GM21360 (cell line): ENCODE results near the gene DDHD1.
"Not testable (repeated sequence)": the region's sequence is repeated elsewhere in the genome, so short reads cannot be mapped to it uniquely, and the experiment has no call there.

Experiments
- ATAC-seq: cut with Tn5 transposase; IDR thresholded peaks from one replicate; pipeline ENCODE4 v1.9.1; 2021; ENCODE audit warnings: mild to moderate bottlenecking, moderate library complexity; ENCODE audit not compliant: unreplicated experiment

Gene DDHD1

GRCh38 chr14:53109105-53110041 lies 43.8 kb downstream of the DDHD1 start:
- ATAC-seq, result peak; percentile 76

GRCh38 chr14:53108292-53109104 lies 44.6 kb downstream of the DDHD1 start:
- ATAC-seq, result no peak

DNA sequence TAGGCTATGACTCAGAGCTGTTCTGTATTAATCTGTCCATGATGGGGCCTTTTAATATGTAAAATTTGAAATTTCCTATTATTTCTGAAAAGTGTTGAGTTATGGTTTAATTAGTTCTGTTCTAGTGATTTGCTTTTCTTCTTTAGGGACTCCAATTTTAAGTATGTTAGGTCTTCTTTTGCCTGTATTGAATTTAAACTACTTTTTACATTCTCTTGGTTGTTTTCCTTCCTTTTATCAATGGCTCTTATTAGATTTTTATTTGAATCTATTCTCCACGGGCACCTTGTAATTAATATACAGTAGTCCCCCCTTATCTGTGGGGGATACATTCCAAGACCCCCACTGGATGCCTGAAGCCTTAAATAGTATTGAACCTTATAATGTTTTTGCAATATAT lies 46.4 kb downstream of the DDHD1 start:
- ATAC-seq, result no peak

DNA sequence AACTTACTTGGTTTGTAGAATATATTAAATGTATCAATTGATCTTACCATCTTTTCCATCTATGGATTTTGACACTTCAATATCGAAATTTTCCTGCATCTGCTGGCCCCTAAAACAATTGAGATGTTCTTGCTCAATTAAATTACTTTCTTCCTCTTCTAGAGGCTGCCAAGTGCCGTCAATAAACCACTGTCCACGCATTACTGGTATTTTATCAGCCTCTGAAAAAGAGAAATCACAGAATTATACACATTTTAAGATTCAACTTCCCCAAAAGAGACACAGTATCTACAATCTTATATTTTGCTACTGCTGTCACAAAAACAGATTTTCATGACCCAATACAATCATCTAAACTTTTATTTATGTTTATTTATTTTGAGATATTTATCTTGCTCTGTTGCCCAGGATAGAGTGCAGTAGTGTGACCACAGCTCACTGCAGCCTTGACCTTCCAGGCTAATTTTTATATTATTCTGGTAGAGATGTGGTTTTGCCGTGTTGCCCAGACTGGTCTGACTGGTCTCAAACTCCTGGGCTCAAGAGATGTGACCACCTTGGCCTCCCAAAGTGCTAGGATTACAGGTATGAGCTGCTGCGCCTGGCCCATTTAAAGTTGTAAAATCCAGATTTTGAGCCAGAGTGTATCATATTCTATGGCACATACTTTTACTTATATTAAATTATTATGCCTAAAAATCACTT lies 49.3 kb downstream of the DDHD1 start:
- ATAC-seq, result no peak

DNA sequence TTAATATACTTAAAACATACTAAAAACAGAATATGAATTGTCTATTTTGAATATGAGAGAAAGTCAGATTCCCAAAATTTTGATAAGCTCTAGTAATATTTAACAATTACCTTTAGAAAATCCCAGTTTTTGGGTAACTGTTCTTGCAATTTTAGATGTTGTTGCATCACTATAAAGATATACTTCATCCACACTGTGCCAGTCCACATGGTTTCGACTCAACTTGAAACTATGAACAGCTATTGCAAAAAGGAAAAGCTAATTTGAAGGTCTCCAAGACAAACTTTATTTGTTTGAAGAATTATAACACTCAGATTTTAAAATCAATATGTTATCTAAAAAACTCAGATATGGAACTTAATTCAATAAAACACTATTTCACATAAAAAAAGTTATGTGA lies 59.9 kb downstream of the DDHD1 start:
- no peak for ATAC-seq

DNA sequence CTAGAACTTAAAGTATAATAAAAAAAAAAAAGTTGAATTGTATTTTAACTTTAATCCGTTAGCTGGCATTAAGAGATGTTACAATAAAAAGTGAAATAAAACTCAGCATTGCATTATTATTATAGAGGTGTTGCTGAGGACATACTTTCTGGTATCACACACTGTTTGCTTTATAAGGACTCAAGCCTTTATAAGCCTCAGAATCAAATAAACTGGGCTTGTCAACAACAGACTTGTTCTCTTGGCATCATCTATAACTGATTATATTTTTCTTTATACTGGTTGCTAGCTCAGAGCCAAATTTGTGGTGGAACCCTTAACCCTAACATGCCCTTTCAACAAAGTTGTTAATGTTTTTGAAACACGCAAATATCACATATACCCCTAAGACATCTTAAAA lies 62.3 kb downstream of the DDHD1 start:
- no peak for ATAC-seq

DNA sequence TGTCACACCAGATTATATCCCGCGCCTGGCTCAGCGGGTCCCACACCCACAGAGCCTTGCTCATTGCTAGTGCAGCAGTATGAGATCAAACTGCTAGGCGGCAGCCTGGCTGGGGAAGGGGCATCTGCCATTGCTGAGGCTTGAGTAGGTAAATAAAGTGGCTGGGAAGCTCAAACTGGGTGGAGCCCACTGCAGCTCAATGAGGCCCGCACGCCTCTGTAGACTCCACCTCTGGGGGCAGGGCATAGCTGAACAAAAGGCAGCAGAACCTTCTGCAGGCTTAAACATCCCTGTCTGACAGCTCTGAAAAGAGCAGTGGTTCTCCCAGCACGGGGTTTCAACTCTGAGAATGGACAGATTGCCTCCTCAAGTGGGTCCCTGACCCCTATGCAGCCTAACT lies 68.2 kb downstream of the DDHD1 start:
- ATAC-seq, result not testable (repeated sequence)

DNA sequence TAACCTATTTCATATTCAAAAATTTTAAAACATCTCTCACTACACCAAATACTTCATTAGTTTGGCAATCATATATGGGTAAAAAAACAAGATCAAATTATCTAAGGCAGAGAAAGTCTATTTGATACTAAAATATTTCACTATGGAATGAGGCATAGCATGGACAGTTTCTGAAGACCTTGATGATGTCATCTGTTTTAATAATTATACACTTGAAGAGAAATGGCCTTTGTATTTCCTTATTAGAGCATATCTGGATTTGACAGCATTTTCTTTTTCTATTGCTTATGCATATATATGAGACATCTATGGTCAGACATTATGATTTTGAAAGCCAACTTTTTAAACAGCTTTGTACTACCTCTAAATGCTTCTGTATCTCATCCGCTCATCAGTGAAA lies 88.6 kb downstream of the DDHD1 start:
- ATAC-seq, result no peak

GRCh38 chr14:53062856-53063255 lies 90.3 kb downstream of the DDHD1 start:
- no peak for ATAC-seq

DNA sequence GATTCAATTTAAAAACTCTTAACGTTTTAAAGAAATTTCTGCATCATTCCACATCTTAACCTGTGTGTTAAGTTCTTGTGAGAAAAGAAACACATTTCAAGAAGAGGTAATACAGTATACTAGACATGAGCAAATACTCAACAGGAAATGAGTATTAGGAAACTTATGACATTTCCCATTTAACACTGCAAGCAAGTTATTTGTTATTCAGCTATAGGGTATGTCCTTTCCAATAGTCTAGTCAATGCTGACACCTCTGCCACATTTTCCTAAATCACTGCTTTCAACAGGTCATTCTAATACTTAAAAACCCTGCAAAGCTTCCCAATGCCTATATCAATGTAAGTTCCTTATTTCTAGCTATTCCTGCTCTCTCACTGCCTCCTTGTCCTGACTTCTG lies 93.1 kb downstream of the DDHD1 start:
- no peak for ATAC-seq

- no peak for ATAC-seq
These were observed 98.1 kb downstream of the DDHD1 start for GRCh38 chr14:53055003-53055402.

GRCh38 chr14:53054457-53054856 lies 98.7 kb downstream of the DDHD1 start:
- ATAC-seq, result no peak

GRCh38 chr14:53048631-53049030 lies 104.5 kb downstream of the DDHD1 start:
- ATAC-seq, result no peak

- no peak for ATAC-seq
These were observed 105.6 kb downstream of the DDHD1 start for GRCh38 chr14:53047307-53048069.

GRCh38 chr14:53044486-53044885 lies 108.6 kb downstream of the DDHD1 start:
- ATAC-seq, result no peak

GRCh38 chr14:53043027-53043581 lies 110.0 kb downstream of the DDHD1 start:
- ATAC-seq, result no peak

DNA sequence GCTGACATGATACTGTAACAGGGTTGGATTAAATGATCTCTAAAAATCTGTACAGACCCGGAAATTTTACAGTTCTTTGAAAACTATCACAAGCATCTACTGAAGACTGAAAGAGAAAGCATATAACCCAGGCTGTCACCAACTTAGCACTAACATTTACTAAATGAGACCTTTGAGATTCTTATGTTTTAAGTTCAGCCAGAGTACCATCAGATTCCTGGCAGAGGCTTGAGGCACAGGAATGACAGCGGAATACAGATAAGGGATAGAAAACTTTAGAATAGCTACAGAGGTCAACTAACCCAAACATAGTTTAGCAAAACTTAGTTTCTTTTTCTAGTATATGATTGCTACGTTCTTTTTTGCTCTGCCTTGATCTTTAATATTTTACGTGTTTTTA lies 110.6 kb downstream of the DDHD1 start:
- no peak for ATAC-seq

GRCh38 chr14:53041067-53041466 lies 112.1 kb downstream of the DDHD1 start:
- ATAC-seq, result no peak

DNA sequence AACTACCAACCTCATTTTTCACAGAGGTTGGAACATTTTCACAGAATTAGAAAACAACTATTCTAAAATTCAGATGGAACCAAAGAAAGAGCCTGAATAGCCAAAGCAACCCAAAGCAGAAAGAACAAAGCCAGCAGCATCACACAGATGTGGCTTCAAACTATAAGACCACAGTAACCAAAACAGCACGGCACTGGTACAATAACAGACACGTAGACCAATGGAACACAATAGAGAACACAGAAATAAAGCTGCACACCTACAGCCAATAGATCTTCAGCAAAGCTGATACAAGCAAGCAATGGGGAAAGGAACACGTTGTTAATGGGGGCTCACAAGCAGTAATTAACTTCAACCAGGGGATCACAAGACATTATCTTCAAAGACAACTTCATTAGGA lies 114.5 kb downstream of the DDHD1 start:
- ATAC-seq, result no peak

- ATAC-seq, result no peak
These were observed 116.1 kb downstream of the DDHD1 start for GRCh38 chr14:53037016-53037415.
